ENCODE measurements around the gene SYT2. TPM values are rescaled to one million over a fixed set of nuclear protein-coding genes. Genes with fewer than 3 reads are reported as not detected.

SYT2 gene
- total and polyA plus RNA-seq, 10 of the 15 experiments (the other 5 are each of a cell fraction or from before 2014, with no cell fraction given) = not detected

DNA sequence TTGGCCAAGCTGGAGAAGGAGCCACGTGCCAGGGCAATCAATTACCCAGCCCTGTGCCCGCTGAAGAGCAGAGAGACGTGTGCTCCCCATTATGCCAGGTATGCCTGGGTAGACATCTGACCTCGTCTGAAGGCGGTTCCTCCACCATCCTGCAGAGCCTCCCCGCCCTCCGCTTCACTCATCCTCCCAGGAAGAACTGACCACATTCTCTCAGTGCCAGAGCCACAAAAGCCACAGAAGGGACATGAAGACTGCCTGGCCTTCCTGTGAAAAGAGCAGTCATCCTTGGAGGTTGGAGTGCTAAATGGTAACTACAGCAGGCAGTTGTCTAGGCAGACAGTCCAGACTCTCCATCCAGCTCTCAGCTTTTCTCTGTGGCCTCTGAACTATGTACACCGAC is 12.0 kb downstream of the SYT2 start:
- CTCF ChIA-PET = no interaction called here
- H3K4me2 ChIP-seq (ENCODE audit: control insufficient read depth, insufficient read depth) = no peak overlapping the region
- H4K20me1 ChIP-seq (ENCODE audit: control insufficient read depth, insufficient read depth) = peaks cover 2% of the 10 kb centered on the region; the same call in 1 of the 2 replicates
- RAD21 ChIA-PET (ENCODE audit: unreplicated experiment) = no interaction called here
- in situ Hi-C loops (cut with MboI) (no loop called here), intact Hi-C loops (cut with micrococcal nuclease; ENCODE audit: unreplicated experiment) (no loop called here)
- H3K79me2 ChIP-seq (ENCODE audit: control insufficient read depth, insufficient read depth, low read length) = no peaks in the 10 kb centered on the region
- H3K9ac ChIP-seq (ENCODE audit: control insufficient read depth, insufficient read depth, low read length) = no peak overlapping the region
- H3K4me1 ChIP-seq (ENCODE audit: control insufficient read depth, insufficient read depth, low read length) = no peaks in the 10 kb centered on the region
- H3K36me3 ChIP-seq (ENCODE audit: control insufficient read depth in 2 of 2, insufficient read depth in 2 of 2, low read length in 1 of 2) = no peaks in the 10 kb centered on the region
- POLR2A ChIA-PET = no interaction called here
- FAIRE-seq (no peak), ATAC-seq (no peak), DNase-seq (ENCODE audit: low read depth, low spot score) (no peak)
- no peak overlapping the region for H3K4me3 ChIP-seq
- no peak overlapping the region for H3K27ac ChIP-seq (ENCODE audit: control insufficient read depth, insufficient read depth)
- 5% methylated on average over 8 of the region's 8 CpGs for WGBS (ENCODE audit: insufficient coverage, insufficient replicate concordance, low lambda C conversion rate, missing lambda C conversion rate)
- peaks cover 0 to 7% of the 10 kb centered on the region in 2 experiments; a peak in 3 of 4 replicates for H3K27me3 ChIP-seq (replicated peaks in 1 of 2; ENCODE audit: control insufficient read depth in 2 of 2, insufficient read depth in 2 of 2, low read length in 1 of 2)
- H2AFZ ChIP-seq (ENCODE audit: control insufficient read depth, low read depth, low read length) = no peak overlapping the region
- H3K9me3 ChIP-seq (replicated peaks; ENCODE audit: control insufficient read depth, insufficient read depth, low read length) = no peaks in the 10 kb centered on the region
- no peak for TF ChIP-seq IKZF1 (conservative IDR thresholded peaks at IDR 0.05)
- TF ChIP-seq HCFC1 (IDR thresholded peaks at IDR 0.05; ENCODE audit: low read length) = no peak
- TF ChIP-seq, protein P1, sequence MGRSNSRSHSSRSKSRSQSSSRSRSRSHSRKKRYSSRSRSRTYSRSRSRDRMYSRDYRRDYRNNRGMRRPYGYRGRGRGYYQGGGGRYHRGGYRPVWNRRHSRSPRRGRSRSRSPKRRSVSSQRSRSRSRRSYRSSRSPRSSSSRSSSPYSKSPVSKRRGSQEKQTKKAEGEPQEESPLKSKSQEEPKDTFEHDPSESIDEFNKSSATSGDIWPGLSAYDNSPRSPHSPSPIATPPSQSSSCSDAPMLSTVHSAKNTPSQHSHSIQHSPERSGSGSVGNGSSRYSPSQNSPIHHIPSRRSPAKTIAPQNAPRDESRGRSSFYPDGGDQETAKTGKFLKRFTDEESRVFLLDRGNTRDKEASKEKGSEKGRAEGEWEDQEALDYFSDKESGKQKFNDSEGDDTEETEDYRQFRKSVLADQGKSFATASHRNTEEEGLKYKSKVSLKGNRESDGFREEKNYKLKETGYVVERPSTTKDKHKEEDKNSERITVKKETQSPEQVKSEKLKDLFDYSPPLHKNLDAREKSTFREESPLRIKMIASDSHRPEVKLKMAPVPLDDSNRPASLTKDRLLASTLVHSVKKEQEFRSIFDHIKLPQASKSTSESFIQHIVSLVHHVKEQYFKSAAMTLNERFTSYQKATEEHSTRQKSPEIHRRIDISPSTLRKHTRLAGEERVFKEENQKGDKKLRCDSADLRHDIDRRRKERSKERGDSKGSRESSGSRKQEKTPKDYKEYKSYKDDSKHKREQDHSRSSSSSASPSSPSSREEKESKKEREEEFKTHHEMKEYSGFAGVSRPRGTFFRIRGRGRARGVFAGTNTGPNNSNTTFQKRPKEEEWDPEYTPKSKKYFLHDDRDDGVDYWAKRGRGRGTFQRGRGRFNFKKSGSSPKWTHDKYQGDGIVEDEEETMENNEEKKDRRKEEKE (IDR thresholded peaks at IDR 0.05) = no peak
- no peak for TF ChIP-seq SMARCA5 (IDR thresholded peaks at IDR 0.05)
- TF ChIP-seq, protein P2, sequence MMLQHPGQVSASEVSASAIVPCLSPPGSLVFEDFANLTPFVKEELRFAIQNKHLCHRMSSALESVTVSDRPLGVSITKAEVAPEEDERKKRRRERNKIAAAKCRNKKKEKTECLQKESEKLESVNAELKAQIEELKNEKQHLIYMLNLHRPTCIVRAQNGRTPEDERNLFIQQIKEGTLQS (IDR thresholded peaks at IDR 0.05; ENCODE audit: borderline replicate concordance, extremely low read depth, low read depth, low read length) = no peak
- no peak for TF ChIP-seq SRF (IDR thresholded peaks at IDR 0.05; ENCODE audit: low read depth in 2 of 2, low read length in 2 of 2)
- SMC1A ChIA-PET (ENCODE audit: uncharacterized antibody, unreplicated experiment) = interaction anchor here (1.1 kb wide), 1 partner anchor 112 kb away, joined by 3 read pairs; no protein-coding TSS in a partner anchor
- no TSS peak for BruUV-seq (replicated peaks)
